ENCODE measurements around the gene LSM2. TPM values are rescaled to one million over a fixed set of nuclear protein-coding genes. Genes with fewer than 3 reads are reported as not detected.
A peak's percentile ranks its signal among the peaks of the same experiment; 100 is the strongest.
"Not testable (repeated sequence)": the region's sequence is repeated elsewhere in the genome, so short reads cannot be mapped to it uniquely, and the experiment has no call there.

LSM2 gene
- polyA plus RNA-seq, 2 of the 4 experiments (the other 2 are of a cell fraction), result 54.7 to 59.6 TPM

- ChIA-PET CTCF (interaction anchor here (1.3 kb wide), 1 partner anchor 38 kb away, joined by 3 read pairs; the partner anchor contains the start of gene LSM2), POLR2A (no interaction called here)
- FAIRE-seq, result no peak
- Histone ChIP-seq H3K4me3 (no peak overlapping the region), H3K4me2 (no peak overlapping the region), H3K9me3 (no peaks in the 10 kb centered on the region), H3K4me1 (peaks cover under 1% of the 10 kb centered on the region; the same call in 1 of the 3 replicates), H3K27ac (no peak overlapping the region)
- no peak for DNase-seq (ENCODE audit: low read depth in 1 of 2, low spot score in 1 of 2)
- 97% methylated on average over 3 of the region's 3 CpGs for WGBS (ENCODE audit: missing lambda C conversion rate)
- ATAC-seq, result no peak; a peak in 1 of 6 replicates
- TF ChIP-seq, protein P1, sequence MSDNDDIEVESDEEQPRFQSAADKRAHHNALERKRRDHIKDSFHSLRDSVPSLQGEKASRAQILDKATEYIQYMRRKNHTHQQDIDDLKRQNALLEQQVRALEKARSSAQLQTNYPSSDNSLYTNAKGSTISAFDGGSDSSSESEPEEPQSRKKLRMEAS (IDR thresholded peaks at IDR 0.05), result no peak
- TF ChIP-seq, protein P2, sequence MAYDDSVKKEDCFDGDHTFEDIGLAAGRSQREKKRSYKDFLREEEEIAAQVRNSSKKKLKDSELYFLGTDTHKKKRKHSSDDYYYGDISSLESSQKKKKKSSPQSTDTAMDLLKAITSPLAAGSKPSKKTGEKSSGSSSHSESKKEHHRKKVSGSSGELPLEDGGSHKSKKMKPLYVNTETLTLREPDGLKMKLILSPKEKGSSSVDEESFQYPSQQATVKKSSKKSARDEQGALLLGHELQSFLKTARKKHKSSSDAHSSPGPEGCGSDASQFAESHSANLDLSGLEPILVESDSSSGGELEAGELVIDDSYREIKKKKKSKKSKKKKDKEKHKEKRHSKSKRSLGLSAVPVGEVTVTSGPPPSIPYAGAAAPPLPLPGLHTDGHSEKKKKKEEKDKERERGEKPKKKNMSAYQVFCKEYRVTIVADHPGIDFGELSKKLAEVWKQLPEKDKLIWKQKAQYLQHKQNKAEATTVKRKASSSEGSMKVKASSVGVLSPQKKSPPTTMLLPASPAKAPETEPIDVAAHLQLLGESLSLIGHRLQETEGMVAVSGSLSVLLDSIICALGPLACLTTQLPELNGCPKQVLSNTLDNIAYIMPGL (CRISPR knock-in tag; IDR thresholded peaks at IDR 0.05; ENCODE audit: borderline replicate concordance), result no peak
- no peak for TF ChIP-seq EP300 (IDR thresholded peaks at IDR 0.05)
- TF ChIP-seq, protein P3, sequence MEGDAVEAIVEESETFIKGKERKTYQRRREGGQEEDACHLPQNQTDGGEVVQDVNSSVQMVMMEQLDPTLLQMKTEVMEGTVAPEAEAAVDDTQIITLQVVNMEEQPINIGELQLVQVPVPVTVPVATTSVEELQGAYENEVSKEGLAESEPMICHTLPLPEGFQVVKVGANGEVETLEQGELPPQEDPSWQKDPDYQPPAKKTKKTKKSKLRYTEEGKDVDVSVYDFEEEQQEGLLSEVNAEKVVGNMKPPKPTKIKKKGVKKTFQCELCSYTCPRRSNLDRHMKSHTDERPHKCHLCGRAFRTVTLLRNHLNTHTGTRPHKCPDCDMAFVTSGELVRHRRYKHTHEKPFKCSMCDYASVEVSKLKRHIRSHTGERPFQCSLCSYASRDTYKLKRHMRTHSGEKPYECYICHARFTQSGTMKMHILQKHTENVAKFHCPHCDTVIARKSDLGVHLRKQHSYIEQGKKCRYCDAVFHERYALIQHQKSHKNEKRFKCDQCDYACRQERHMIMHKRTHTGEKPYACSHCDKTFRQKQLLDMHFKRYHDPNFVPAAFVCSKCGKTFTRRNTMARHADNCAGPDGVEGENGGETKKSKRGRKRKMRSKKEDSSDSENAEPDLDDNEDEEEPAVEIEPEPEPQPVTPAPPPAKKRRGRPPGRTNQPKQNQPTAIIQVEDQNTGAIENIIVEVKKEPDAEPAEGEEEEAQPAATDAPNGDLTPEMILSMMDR (IDR thresholded peaks at IDR 0.05), result no peak
- TF ChIP-seq ATOH8 (CRISPR knock-in tag; IDR thresholded peaks at IDR 0.05; ENCODE audit: low read depth), result no peak
- no peak for TF ChIP-seq KDM5A (IDR thresholded peaks at IDR 0.05)
- TF ChIP-seq TFCP2L1 (CRISPR knock-in tag; IDR thresholded peaks at IDR 0.05), result no peak
- no peak for TF ChIP-seq MAZ (IDR thresholded peaks at IDR 0.05; ENCODE audit: borderline replicate concordance, low read depth, low read length)
- TF ChIP-seq BHLHE40 (IDR thresholded peaks at IDR 0.05; ENCODE audit: low read depth, low read length), result no peak
- no peak for TF ChIP-seq CBX8 (IDR thresholded peaks at IDR 0.05)
- no peak for TF ChIP-seq FOSL2 (IDR thresholded peaks at IDR 0.05)
- TF ChIP-seq FOSL2 (CRISPR knock-in tag; IDR thresholded peaks at IDR 0.05), result no peak
- no peak for TF ChIP-seq HDAC2 (IDR thresholded peaks at IDR 0.05)
- no peak for TF ChIP-seq RFX5 (IDR thresholded peaks at IDR 0.05)
- no peak for TF ChIP-seq CHD4 (IDR thresholded peaks at IDR 0.05; ENCODE audit: borderline replicate concordance)
- TF ChIP-seq RARB (CRISPR knock-in tag; IDR thresholded peaks at IDR 0.05), result no peak
- no peak for TF ChIP-seq RCOR1 (IDR thresholded peaks at IDR 0.05; ENCODE audit: low read depth, low read length)
- TF ChIP-seq, protein P4, sequence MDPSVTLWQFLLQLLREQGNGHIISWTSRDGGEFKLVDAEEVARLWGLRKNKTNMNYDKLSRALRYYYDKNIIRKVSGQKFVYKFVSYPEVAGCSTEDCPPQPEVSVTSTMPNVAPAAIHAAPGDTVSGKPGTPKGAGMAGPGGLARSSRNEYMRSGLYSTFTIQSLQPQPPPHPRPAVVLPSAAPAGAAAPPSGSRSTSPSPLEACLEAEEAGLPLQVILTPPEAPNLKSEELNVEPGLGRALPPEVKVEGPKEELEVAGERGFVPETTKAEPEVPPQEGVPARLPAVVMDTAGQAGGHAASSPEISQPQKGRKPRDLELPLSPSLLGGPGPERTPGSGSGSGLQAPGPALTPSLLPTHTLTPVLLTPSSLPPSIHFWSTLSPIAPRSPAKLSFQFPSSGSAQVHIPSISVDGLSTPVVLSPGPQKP (IDR thresholded peaks at IDR 0.05; ENCODE audit: low read depth, low read length), result no peak
- no peak for TF ChIP-seq NFE2L2 (conservative IDR thresholded peaks at IDR 0.05; ENCODE audit: low read length)
- TF ChIP-seq MAFK (IDR thresholded peaks at IDR 0.05; ENCODE audit: partially characterized antibody), result no peak
Measured at GRCh38 chr6:31844507-31844906, 37.7 kb upstream of the LSM2 start.

DNA sequence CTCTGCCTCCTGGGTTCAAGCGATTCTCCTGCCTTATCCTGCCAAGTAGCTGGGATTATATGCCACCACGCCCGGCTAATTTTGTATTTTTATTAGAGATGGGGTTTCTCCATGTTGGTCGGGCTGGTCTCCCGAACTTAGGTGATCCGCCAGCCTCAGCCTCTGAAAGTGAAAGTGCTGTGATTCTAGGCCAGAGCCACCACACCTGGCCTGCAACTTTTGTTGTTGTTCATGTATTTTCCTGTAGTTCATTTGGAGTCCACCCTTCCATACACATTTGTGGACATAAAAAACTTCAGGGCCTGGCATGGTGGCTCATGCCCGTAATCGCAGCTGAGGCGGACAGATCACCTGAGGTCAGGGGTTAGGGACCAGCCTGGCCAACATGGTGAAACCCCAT lies 35.3 kb upstream of the LSM2 start:
- TF ChIP-seq TP53 (CRISPR knock-in tag; IDR thresholded peaks at IDR 0.05) (no peak), FOSB (CRISPR knock-in tag; IDR thresholded peaks at IDR 0.05) (no peak), CBX8 (IDR thresholded peaks at IDR 0.05) (no peak), GATA3 (IDR thresholded peaks at IDR 0.05; ENCODE audit: borderline replicate concordance) (no peak), JUNB (IDR thresholded peaks at IDR 0.05) (no peak), RNF2 (IDR thresholded peaks at IDR 0.05; ENCODE audit: borderline replicate concordance, low read depth) (no peak), RCOR1 (IDR thresholded peaks at IDR 0.05; ENCODE audit: low read depth, low read length) (no peak), ATOH8 (CRISPR knock-in tag; IDR thresholded peaks at IDR 0.05; ENCODE audit: low read depth) (no peak)
- TF ChIP-seq, protein P5, sequence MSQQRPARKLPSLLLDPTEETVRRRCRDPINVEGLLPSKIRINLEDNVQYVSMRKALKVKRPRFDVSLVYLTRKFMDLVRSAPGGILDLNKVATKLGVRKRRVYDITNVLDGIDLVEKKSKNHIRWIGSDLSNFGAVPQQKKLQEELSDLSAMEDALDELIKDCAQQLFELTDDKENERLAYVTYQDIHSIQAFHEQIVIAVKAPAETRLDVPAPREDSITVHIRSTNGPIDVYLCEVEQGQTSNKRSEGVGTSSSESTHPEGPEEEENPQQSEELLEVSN (IDR thresholded peaks at IDR 0.05; ENCODE audit: borderline replicate concordance, low read depth), result no peak
- Histone ChIP-seq H3K27ac (no peak overlapping the region), H3K4me1 (peaks cover 20% of the 10 kb centered on the region; the same call in 2 of the 3 replicates), H3K4me3 (no peak overlapping the region), H3K4me2 (no peak overlapping the region), H3K9me3 (no peaks in the 10 kb centered on the region)
- ATAC-seq (no peak), DNase-seq (ENCODE audit: low read depth in 1 of 2, low spot score in 1 of 2) (no peak), FAIRE-seq (no peak)
- WGBS (ENCODE audit: missing lambda C conversion rate), result 95% methylated on average over 9 of the region's 9 CpGs
- ChIA-PET POLR2A (interaction anchor here (1.4 kb wide), 1 partner anchor 21 kb away, joined by 3 read pairs; the partner anchor contains the start of gene NEU1), CTCF (no interaction called here)

DNA sequence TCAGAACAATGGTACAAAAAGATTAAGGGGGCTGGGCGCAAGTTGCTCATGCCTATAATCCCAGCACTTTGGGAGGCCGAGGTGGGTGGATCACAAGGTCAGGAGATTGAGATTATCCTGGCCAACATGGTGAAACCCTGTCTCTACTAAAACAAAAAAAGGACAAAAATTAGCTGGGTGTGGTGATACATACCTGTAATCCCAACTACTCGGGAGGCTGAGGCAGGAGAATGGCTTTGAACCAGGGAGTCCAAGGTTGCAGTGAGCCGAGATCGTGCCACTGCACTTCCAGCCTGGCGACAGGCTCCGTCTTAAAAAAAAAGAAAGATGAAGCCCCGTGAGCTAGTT lies 33.0 kb upstream of the LSM2 start:
- DNase-seq (ENCODE audit: low read depth in 1 of 2, low spot score in 1 of 2); ATAC-seq; H3K4me3 ChIP-seq; H3K9me3 ChIP-seq; H3K27ac ChIP-seq; FAIRE-seq: not testable (repeated sequence)
- 92% methylated on average over 8 of the region's 8 CpGs for WGBS (ENCODE audit: missing lambda C conversion rate)
- ChIA-PET POLR2A (interaction anchor here (1.3 to 2.0 kb wide), 2 partner anchors 12 to 23 kb away, joined by 3 to 6 read pairs; partner anchors contain the start of genes HSPA1B and NEU1), CTCF (interaction anchor here (0.7 to 1.3 kb wide), 2 partner anchors 10 to 20 kb away, joined by 3 to 4 read pairs; no protein-coding TSS in a partner anchor)
- Histone ChIP-seq H3K4me2 (peak overlapping the region; percentile 99; the same call in 2 of the 3 replicates), H3K4me1 (peaks cover 20% of the 10 kb centered on the region; the same call in 2 of the 3 replicates)

All from A549 (cell line).